ENCODE measurements around the gene HM13. TPM values are rescaled to one million over a fixed set of nuclear protein-coding genes. Genes with fewer than 3 reads are reported as not detected.
A peak's percentile ranks its signal among the peaks of the same experiment; 100 is the strongest.

The HM13 gene
- total and polyA plus RNA-seq, 2 of the 13 experiments (the other 11 are each of a cell fraction or from before 2014, with no cell fraction given) = 118 to 243 TPM

DNA sequence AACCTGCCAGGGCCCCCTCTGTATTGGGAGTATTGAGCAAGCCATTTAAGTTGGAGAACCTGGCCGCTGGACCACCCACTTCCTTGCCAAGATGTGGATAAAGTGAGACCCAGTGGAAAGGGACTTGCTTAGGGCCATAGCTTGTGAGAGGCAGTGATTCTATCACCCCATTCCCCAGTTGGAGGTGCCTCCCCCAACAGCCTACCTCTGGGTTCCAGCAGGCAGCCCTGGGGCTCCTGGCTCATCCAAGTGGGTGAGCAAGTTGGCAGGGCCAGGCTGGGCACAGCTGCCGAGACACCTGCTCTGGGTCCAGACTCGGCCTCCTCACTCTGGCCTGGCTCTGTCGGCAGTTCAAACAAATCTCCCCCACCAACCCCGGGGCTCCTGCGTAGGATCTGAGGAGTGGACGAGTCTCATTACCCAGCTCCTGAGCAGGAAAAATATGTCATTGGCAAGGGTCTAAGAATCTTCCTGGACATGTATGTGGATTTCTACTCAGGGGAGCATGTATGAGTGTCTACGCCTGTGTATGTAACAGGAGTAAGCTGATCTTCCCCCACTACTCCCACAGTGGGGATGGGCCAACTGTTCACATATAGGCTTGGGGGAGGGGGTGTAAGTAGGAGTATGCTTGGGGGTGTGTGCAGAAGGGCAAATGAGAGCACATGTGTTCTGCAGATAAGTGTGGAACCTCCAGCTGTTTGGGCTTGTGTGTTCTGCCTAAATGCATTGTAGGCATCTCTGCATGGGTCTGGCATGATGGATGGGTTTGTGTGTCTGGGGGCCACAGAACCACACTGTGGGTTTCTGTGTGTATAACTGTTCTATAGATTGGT is 92.8 kb downstream of the HM13 start (continued):
- TF ChIP-seq NCOA5 (CRISPR knock-in tag; IDR thresholded peaks at IDR 0.05) (no peak), GLI4 (CRISPR knock-in tag; IDR thresholded peaks at IDR 0.05; ENCODE audit: borderline replicate concordance) (no peak), BRCA1 (CRISPR knock-in tag; IDR thresholded peaks at IDR 0.05) (peak; percentile 18; the same call in 1 of the 2 replicates), ZNF3 (CRISPR knock-in tag; IDR thresholded peaks at IDR 0.05) (no peak; the same call in 1 of the 2 replicates), ZNF496 (CRISPR knock-in tag; IDR thresholded peaks at IDR 0.05; ENCODE audit: insufficient replicate concordance) (no peak), TBL1XR1 (IDR thresholded peaks at IDR 0.05; ENCODE audit: borderline replicate concordance, low read length, partially characterized antibody) (peak; percentile 39), ZSCAN22 (CRISPR knock-in tag; IDR thresholded peaks at IDR 0.05) (no peak)
- TF ChIP-seq, protein P1, sequence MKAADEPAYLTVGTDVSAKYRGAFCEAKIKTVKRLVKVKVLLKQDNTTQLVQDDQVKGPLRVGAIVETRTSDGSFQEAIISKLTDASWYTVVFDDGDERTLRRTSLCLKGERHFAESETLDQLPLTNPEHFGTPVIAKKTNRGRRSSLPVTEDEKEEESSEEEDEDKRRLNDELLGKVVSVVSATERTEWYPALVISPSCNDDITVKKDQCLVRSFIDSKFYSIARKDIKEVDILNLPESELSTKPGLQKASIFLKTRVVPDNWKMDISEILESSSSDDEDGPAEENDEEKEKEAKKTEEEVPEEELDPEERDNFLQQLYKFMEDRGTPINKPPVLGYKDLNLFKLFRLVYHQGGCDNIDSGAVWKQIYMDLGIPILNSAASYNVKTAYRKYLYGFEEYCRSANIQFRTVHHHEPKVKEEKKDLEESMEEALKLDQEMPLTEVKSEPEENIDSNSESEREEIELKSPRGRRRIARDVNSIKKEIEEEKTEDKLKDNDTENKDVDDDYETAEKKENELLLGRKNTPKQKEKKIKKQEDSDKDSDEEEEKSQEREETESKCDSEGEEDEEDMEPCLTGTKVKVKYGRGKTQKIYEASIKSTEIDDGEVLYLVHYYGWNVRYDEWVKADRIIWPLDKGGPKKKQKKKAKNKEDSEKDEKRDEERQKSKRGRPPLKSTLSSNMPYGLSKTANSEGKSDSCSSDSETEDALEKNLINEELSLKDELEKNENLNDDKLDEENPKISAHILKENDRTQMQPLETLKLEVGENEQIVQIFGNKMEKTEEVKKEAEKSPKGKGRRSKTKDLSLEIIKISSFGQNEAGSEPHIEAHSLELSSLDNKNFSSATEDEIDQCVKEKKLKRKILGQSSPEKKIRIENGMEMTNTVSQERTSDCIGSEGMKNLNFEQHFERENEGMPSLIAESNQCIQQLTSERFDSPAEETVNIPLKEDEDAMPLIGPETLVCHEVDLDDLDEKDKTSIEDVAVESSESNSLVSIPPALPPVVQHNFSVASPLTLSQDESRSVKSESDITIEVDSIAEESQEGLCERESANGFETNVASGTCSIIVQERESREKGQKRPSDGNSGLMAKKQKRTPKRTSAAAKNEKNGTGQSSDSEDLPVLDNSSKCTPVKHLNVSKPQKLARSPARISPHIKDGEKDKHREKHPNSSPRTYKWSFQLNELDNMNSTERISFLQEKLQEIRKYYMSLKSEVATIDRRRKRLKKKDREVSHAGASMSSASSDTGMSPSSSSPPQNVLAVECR (CRISPR knock-in tag; IDR thresholded peaks at IDR 0.05; ENCODE audit: borderline replicate concordance) = peak; percentile 44
- TF ChIP-seq, protein P2, sequence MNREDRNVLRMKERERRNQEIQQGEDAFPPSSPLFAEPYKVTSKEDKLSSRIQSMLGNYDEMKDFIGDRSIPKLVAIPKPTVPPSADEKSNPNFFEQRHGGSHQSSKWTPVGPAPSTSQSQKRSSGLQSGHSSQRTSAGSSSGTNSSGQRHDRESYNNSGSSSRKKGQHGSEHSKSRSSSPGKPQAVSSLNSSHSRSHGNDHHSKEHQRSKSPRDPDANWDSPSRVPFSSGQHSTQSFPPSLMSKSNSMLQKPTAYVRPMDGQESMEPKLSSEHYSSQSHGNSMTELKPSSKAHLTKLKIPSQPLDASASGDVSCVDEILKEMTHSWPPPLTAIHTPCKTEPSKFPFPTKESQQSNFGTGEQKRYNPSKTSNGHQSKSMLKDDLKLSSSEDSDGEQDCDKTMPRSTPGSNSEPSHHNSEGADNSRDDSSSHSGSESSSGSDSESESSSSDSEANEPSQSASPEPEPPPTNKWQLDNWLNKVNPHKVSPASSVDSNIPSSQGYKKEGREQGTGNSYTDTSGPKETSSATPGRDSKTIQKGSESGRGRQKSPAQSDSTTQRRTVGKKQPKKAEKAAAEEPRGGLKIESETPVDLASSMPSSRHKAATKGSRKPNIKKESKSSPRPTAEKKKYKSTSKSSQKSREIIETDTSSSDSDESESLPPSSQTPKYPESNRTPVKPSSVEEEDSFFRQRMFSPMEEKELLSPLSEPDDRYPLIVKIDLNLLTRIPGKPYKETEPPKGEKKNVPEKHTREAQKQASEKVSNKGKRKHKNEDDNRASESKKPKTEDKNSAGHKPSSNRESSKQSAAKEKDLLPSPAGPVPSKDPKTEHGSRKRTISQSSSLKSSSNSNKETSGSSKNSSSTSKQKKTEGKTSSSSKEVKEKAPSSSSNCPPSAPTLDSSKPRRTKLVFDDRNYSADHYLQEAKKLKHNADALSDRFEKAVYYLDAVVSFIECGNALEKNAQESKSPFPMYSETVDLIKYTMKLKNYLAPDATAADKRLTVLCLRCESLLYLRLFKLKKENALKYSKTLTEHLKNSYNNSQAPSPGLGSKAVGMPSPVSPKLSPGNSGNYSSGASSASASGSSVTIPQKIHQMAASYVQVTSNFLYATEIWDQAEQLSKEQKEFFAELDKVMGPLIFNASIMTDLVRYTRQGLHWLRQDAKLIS (CRISPR knock-in tag; IDR thresholded peaks at IDR 0.05) = peak; percentile 98; the same call in 1 of the 2 replicates
- TF ChIP-seq, protein P3, sequence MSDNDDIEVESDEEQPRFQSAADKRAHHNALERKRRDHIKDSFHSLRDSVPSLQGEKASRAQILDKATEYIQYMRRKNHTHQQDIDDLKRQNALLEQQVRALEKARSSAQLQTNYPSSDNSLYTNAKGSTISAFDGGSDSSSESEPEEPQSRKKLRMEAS (IDR thresholded peaks at IDR 0.05) = no peak
- TF ChIP-seq, protein P4, sequence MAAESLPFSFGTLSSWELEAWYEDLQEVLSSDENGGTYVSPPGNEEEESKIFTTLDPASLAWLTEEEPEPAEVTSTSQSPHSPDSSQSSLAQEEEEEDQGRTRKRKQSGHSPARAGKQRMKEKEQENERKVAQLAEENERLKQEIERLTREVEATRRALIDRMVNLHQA (CRISPR knock-in tag; IDR thresholded peaks at IDR 0.05) = peak; percentile 16; the same call in 1 of the 2 replicates
- TF ChIP-seq, protein P5, sequence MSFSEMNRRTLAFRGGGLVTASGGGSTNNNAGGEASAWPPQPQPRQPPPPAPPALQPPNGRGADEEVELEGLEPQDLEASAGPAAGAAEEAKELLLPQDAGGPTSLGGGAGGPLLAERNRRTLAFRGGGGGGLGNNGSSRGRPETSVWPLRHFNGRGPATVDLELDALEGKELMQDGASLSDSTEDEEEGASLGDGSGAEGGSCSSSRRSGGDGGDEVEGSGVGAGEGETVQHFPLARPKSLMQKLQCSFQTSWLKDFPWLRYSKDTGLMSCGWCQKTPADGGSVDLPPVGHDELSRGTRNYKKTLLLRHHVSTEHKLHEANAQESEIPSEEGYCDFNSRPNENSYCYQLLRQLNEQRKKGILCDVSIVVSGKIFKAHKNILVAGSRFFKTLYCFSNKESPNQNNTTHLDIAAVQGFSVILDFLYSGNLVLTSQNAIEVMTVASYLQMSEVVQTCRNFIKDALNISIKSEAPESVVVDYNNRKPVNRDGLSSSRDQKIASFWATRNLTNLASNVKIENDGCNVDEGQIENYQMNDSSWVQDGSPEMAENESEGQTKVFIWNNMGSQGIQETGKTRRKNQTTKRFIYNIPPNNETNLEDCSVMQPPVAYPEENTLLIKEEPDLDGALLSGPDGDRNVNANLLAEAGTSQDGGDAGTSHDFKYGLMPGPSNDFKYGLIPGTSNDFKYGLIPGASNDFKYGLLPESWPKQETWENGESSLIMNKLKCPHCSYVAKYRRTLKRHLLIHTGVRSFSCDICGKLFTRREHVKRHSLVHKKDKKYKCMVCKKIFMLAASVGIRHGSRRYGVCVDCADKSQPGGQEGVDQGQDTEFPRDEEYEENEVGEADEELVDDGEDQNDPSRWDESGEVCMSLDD (CRISPR knock-in tag; IDR thresholded peaks at IDR 0.05; ENCODE audit: borderline replicate concordance) = peak; percentile 40; the same call in 1 of the 2 replicates
- TF ChIP-seq, protein P6, sequence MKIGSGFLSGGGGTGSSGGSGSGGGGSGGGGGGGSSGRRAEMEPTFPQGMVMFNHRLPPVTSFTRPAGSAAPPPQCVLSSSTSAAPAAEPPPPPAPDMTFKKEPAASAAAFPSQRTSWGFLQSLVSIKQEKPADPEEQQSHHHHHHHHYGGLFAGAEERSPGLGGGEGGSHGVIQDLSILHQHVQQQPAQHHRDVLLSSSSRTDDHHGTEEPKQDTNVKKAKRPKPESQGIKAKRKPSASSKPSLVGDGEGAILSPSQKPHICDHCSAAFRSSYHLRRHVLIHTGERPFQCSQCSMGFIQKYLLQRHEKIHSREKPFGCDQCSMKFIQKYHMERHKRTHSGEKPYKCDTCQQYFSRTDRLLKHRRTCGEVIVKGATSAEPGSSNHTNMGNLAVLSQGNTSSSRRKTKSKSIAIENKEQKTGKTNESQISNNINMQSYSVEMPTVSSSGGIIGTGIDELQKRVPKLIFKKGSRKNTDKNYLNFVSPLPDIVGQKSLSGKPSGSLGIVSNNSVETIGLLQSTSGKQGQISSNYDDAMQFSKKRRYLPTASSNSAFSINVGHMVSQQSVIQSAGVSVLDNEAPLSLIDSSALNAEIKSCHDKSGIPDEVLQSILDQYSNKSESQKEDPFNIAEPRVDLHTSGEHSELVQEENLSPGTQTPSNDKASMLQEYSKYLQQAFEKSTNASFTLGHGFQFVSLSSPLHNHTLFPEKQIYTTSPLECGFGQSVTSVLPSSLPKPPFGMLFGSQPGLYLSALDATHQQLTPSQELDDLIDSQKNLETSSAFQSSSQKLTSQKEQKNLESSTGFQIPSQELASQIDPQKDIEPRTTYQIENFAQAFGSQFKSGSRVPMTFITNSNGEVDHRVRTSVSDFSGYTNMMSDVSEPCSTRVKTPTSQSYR (CRISPR knock-in tag; IDR thresholded peaks at IDR 0.05; ENCODE audit: borderline replicate concordance) = peak; percentile 97

Data from HepG2 (cell line).